HCT116 (cell line): ENCODE results near the gene LMX1A. TPM values are rescaled to one million over a fixed set of nuclear protein-coding genes. Genes with fewer than 3 reads are reported as not detected.
A peak's percentile ranks its signal among the peaks of the same experiment; 100 is the strongest.

Experiments used
- ATAC-seq: fragments of 200-7000 bp; cut with Tn5 transposase; 2 replicates; pipeline ENCODE4 v1.9.1; 2020; ENCODE audit warnings: mild to moderate bottlenecking, moderate library complexity
- BruUV-seq: library from RNA; stranded (reverse); fragments of 400-500 nt; replicated peaks from 2 replicates; lab custom pipeline; 2021; lab: Mats Ljungman, UMichigan
- CTCF ChIA-PET: fragments of 300-600 bp; sonication (Branson Sonifier 250); formaldehyde crosslinking; loops from one replicate; lab custom pipeline; 2021; ENCODE audit warnings: antibody characterized with exemption; lab: Charles Lee
- POLR2A ChIA-PET: fragments of 300-600, 350-600 bp; sonication (Branson Sonifier 250); formaldehyde crosslinking; loops from one replicate; lab custom pipeline; 2021; ENCODE audit warnings: antibody characterized with exemption; lab: Charles Lee
- RAD21 ChIA-PET, 2 experiments: fragments of 300-600 bp; sonication (Branson Sonifier 250); formaldehyde crosslinking; loops; one replicate each; lab custom pipeline; 2023; ENCODE audit warnings: low total read pairs in 2 of 2; ENCODE audit not compliant: uncharacterized antibody in 2 of 2, unreplicated experiment in 2 of 2, low non-redundant PET in 1 of 2; lab: Charles Lee
- DNase-seq: peaks from one replicate; pipeline ENCODE4 v3.0.0-alpha.2; 2010; ENCODE audit warnings: low read depth, low spot score
- H2AFZ ChIP-seq: fragments of 200-600 bp; shearing (Covaris generic), sonication (generic); 2 replicates; pipeline ENCODE4 v1.6.1; 2017; ENCODE audit warnings: low read depth, mixed run types, mixed read lengths, antibody characterized with exemption, low read length; ENCODE audit not compliant: poor library complexity, severe bottlenecking
- H3K27ac ChIP-seq: 2 replicates; pipeline ENCODE4 v1.5.1; 2012; ENCODE audit warnings: low read depth, low read length
- H3K27me3 ChIP-seq: fragments of 200-600 bp; sonication (generic); 2 replicates; pipeline ENCODE4 v1.6.1; 2016; ENCODE audit warnings: mixed run types, low read length, mixed read lengths; ENCODE audit not compliant: insufficient read depth
- H3K36me3 ChIP-seq, 2 experiments: fragments of 200-500 bp in 1 of 2; fragments of 200-600 bp in 1 of 2; sonication (Bioruptor generic) in 1 of 2; sonication (generic) in 1 of 2; 2 replicates each; pipeline versions ENCODE4 v1.5.1 to v1.6.1; 2014 to 2016; ENCODE audit warnings: low read length in 2 of 2, inconsistent platforms in 1 of 2, mixed read lengths in 1 of 2, mixed run types in 1 of 2; ENCODE audit not compliant: insufficient read depth in 2 of 2, control insufficient read depth in 1 of 2
- H3K4me1 ChIP-seq, 2 experiments: fragments of 200-600 bp in 1 of 2; sonication (generic) in 1 of 2; 2 replicates each; pipeline versions ENCODE4 v1.5.1 to v1.6.1; 2012 to 2017; ENCODE audit warnings: low read length in 2 of 2, inconsistent platforms in 1 of 2, mild to moderate bottlenecking in 1 of 2, mixed read lengths in 1 of 2, mixed run types in 1 of 2, moderate library complexity in 1 of 2; ENCODE audit not compliant: insufficient read depth in 2 of 2, control insufficient read depth in 1 of 2
- H3K4me2 ChIP-seq: fragments of 200-600 bp; sonication (generic); 2 replicates; pipeline ENCODE4 v1.6.1; 2017; ENCODE audit warnings: mixed run types, low read length, mixed read lengths
- H3K4me3 ChIP-seq, 2 experiments: fragments of 200-600 bp in 1 of 2; sonication (generic) in 1 of 2; replicated peaks in 1 of 2; 2 replicates each; pipeline ENCODE4 v1.5.1; 2011 to 2016; ENCODE audit warnings: low read length in 2 of 2, control low read depth in 1 of 2, low read depth in 1 of 2, mild to moderate bottlenecking in 1 of 2, mixed read lengths in 1 of 2, mixed run types in 1 of 2
- H3K79me2 ChIP-seq: fragments of 200-600 bp; sonication (generic); 2 replicates; pipeline ENCODE4 v1.6.1; 2017; ENCODE audit warnings: mild to moderate bottlenecking, mixed run types, low read length, moderate library complexity, mixed read lengths; ENCODE audit not compliant: insufficient read depth
- H3K9ac ChIP-seq: fragments of 200-600 bp; sonication (generic); 2 replicates; pipeline ENCODE4 v1.6.1; 2016; ENCODE audit warnings: low read length, mixed read lengths
- H3K9me2 ChIP-seq: fragments of 200-600 bp; sonication (generic), shearing (Covaris generic); 2 replicates; pipeline ENCODE4 v1.6.1; 2017; ENCODE audit warnings: mixed run types, mild to moderate bottlenecking, moderate library complexity; ENCODE audit not compliant: insufficient read depth
- H3K9me3 ChIP-seq, 2 experiments: fragments of 200-500 bp in 1 of 2; fragments of 200-600 bp in 1 of 2; sonication (Bioruptor generic) in 1 of 2; sonication (generic) in 1 of 2; 2 replicates each; pipeline ENCODE4 v1.6.1; 2014 to 2017; ENCODE audit warnings: low read length in 2 of 2, mixed read lengths in 2 of 2, inconsistent platforms in 1 of 2, low read depth in 1 of 2, mild to moderate bottlenecking in 1 of 2, mixed run types in 1 of 2, moderate library complexity in 1 of 2; ENCODE audit not compliant: control insufficient read depth in 1 of 2, insufficient read depth in 1 of 2
- H4K20me1 ChIP-seq: fragments of 200-600 bp; sonication (generic), shearing (Covaris generic); 2 replicates; pipeline ENCODE4 v1.6.1; 2017; ENCODE audit warnings: mixed run types, mild to moderate bottlenecking, moderate library complexity; ENCODE audit not compliant: insufficient read depth
- CBX3 ChIP-seq: IDR thresholded peaks from 2 replicates; pipeline ENCODE4 v1.6.1; 2012; ENCODE audit warnings: low read depth
- CEBPB ChIP-seq: IDR thresholded peaks from 2 replicates; pipeline ENCODE4 v1.6.1; 2012; ENCODE audit warnings: low read depth
- CTCF ChIP-seq, 3 experiments: fragments of 200-600 bp in 1 of 3; sonication (generic) in 1 of 3; IDR thresholded peaks in 2 of 3; conservative IDR thresholded peaks in 1 of 3; 2 replicates each; pipeline ENCODE4 v1.5.1; 2012 to 2017; ENCODE audit warnings: low read depth in 2 of 3, low read length in 2 of 3, antibody characterized with exemption in 1 of 3, borderline replicate concordance in 1 of 3, control low read depth in 1 of 3, mild to moderate bottlenecking in 1 of 3, mixed read lengths in 1 of 3, mixed run types in 1 of 3, moderate library complexity in 1 of 3; ENCODE audit not compliant: insufficient read depth in 1 of 3
- ELF1 ChIP-seq: IDR thresholded peaks from 2 replicates; pipeline ENCODE4 v1.6.1; 2012; ENCODE audit warnings: low read depth, borderline replicate concordance
- EZH2phosphoT487 ChIP-seq: fragments of 200-600 bp; IDR thresholded peaks from 2 replicates; pipeline ENCODE4 v1.6.1; 2018; ENCODE audit warnings: antibody characterized with exemption, borderline replicate concordance
- MAX ChIP-seq: IDR thresholded peaks from 2 replicates; pipeline ENCODE4 v1.6.1; 2012
- POLR2A ChIP-seq: IDR thresholded peaks from 2 replicates; pipeline ENCODE4 v1.7.0; 2011; ENCODE audit warnings: borderline replicate concordance; ENCODE audit not compliant: insufficient read depth, insufficient read length; ENCODE audit errors: extremely low read depth
- POLR2AphosphoS5 ChIP-seq: IDR thresholded peaks from 2 replicates; pipeline ENCODE4 v1.6.1; 2011; ENCODE audit warnings: mild to moderate bottlenecking, low read depth, low read length, moderate library complexity
- RAD21 ChIP-seq: IDR thresholded peaks from 2 replicates; pipeline ENCODE4 v1.6.1; 2012; ENCODE audit warnings: low read depth, mild to moderate bottlenecking
- SIN3A ChIP-seq: IDR thresholded peaks from 2 replicates; pipeline ENCODE4 v1.6.1; 2012; ENCODE audit warnings: low read depth
- SP1 ChIP-seq: IDR thresholded peaks from 2 replicates; pipeline ENCODE4 v1.6.1; 2012; ENCODE audit warnings: low read depth
- SRF ChIP-seq: IDR thresholded peaks from 2 replicates; pipeline ENCODE4 v1.6.1; 2012; ENCODE audit warnings: low read depth
- TCF7L2 ChIP-seq: IDR thresholded peaks from 2 replicates; pipeline ENCODE4 v1.7.0; 2011; ENCODE audit warnings: borderline replicate concordance, inconsistent platforms; ENCODE audit not compliant: insufficient read depth, insufficient read length; ENCODE audit errors: extremely low read depth
- YY1 ChIP-seq: IDR thresholded peaks from 2 replicates; pipeline ENCODE4 v1.6.1; 2011; ENCODE audit warnings: low read length, low read depth, moderate library complexity, mild to moderate bottlenecking; ENCODE audit not compliant: insufficient replicate concordance; ENCODE audit errors: extremely low read depth
- ZNF274 ChIP-seq: fragments of 200-500 bp; sonication (Bioruptor generic); IDR thresholded peaks from 2 replicates; pipeline ENCODE4 v1.6.1; 2014; ENCODE audit warnings: mild to moderate bottlenecking, low read depth, low read length, inconsistent platforms
- intact Hi-C: fragments of 100-400 bp; cut with micrococcal nuclease; formaldehyde crosslinking; loops from 2 replicates; pipeline ENCODE4 v1.10.0; 2022
- total RNA-seq: library from RNA; stranded (reverse); gene quantifications from one replicate; pipeline ENCODE4 v1.2.1, GENCODE V29; 2021; ENCODE audit not compliant: unreplicated experiment

Gene LMX1A
- total RNA-seq, 1 experiment from 2014 or later: not detected

- TF ChIP-seq SRF (no peak), SIN3A (peak; percentile 26; the same call in 1 of the 2 replicates), TCF7L2 (no peak)
Observed at GRCh38 chr1:165364568-165365133, 8.1 kb upstream of the LMX1A start (continued).

GRCh38 chr1:165356876-165357275, 361 bp upstream of the LMX1A start:
- no peaks in the 10 kb centered on the region for H3K9me3 ChIP-seq
- H3K9ac ChIP-seq: no peak overlapping the region
- no peaks in the 10 kb centered on the region for H3K9me2 ChIP-seq
- ChIA-PET CTCF (no interaction called here), RAD21 (no interaction called here), POLR2A (no interaction called here)
- no TSS peak for BruUV-seq
- no peak overlapping the region for H2AFZ ChIP-seq
- H3K79me2 ChIP-seq: no peaks in the 10 kb centered on the region
- no peak for ATAC-seq
- H3K27me3 ChIP-seq: no peaks in the 10 kb centered on the region
- H3K36me3 ChIP-seq: no peaks in the 10 kb centered on the region
- intact Hi-C loops: no loop called here
- H3K4me2 ChIP-seq: no peak overlapping the region
- no peaks in the 10 kb centered on the region for H3K4me1 ChIP-seq
- no peak overlapping the region for H3K4me3 ChIP-seq
- no peaks in the 10 kb centered on the region for H4K20me1 ChIP-seq
- no peak for TF ChIP-seq YY1
- TF ChIP-seq CTCF (IDR thresholded peaks at IDR 0.05 in 2 of 3, conservative IDR thresholded peaks at IDR 0.05 in 1 of 3; ENCODE audit: borderline replicate concordance in 1 of 3, insufficient read depth in 1 of 3, low read depth in 2 of 3, low read length in 2 of 3): no peak
- TF ChIP-seq SIN3A: no peak
- TF ChIP-seq RAD21: no peak
- no peak for TF ChIP-seq CEBPB
- no peak for TF ChIP-seq SRF
- no peak for TF ChIP-seq SP1
- no peak for TF ChIP-seq MAX
- TF ChIP-seq ZNF274: no peak
- TF ChIP-seq CBX3: no peak
- no peak for TF ChIP-seq EZH2phosphoT487
- no peak for TF ChIP-seq ELF1
- TF ChIP-seq POLR2A: no peak
- no peak for TF ChIP-seq POLR2AphosphoS5
- DNase-seq: no peak
- no peak overlapping the region for H3K27ac ChIP-seq
